ENCODE data around the gene OXSR1. TPM values are rescaled to one million over a fixed set of nuclear protein-coding genes. Genes with fewer than 3 reads are reported as not detected.

The OXSR1 gene
- total RNA-seq, 1 experiment from 2014 or later, result 35.1 TPM

DNA sequence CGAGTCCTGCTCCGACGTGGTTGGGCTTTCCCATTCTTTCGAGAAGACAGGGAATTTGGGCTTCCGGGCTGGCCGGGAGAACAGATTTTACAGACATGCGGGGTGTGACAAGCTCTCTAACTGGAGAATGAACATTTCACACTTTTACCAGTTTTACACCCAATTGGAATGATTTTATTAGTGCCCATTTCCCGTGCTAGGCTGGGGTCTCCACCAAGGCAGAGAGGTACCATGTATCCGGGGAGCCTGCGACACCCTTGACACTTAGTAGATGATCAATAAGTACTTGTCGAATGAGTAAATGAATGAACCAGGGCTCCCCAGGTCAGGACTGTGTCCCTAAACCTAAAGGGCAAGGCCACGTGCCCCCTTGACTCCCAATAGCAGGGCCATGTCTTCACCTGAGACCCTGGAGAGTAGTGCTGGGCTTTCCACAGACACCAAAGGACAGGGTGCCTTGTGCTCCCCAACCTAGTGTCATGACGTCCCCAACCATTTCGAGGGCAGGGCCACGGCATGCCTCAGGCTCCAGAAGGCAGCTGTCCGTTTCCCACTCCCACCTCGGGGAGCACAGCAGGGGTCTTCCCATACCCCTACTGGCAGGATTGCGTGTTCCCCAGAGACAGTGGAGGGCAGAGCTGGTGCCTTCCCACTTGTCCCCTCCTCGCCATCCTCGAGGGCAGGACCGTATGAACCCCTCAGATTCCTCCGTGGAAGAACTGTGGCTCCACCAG, 27.6 kb upstream of the OXSR1 start:
- DNase-seq (ENCODE audit: low read depth, low spot score) (no peak), ATAC-seq (no peak)
- peaks cover 12% of the 10 kb centered on the region for H3K79me2 ChIP-seq (ENCODE audit: insufficient read depth, low read length)
- intact Hi-C loops (cut with micrococcal nuclease), result loop anchor here (2.0 to 10.0 kb wide), 2 partner anchors 27 to 317 kb away; partner anchors contain the start of genes ACVR2B and OXSR1
- peak overlapping the region; percentile 65 for H3K9ac ChIP-seq (ENCODE audit: low read length)
- H3K36me3 ChIP-seq (ENCODE audit: control insufficient read depth in 1 of 2, insufficient read depth in 2 of 2, low read length in 2 of 2), result peaks cover 0 to 4% of the 10 kb centered on the region in 2 experiments; a peak in 1 of 4 replicates
- CTCF ChIA-PET, result interaction anchor here (1.0 to 1.6 kb wide), 3 partner anchors 21 to 27 kb away, joined by 4 to 6 read pairs (median 6); partner anchors contain the start of gene OXSR1
- H3K27me3 ChIP-seq (ENCODE audit: insufficient read depth, low read length), result no peaks in the 10 kb centered on the region
- TSS peak; percentile 88 for BruUV-seq (replicated peaks)
- peak overlapping the region; percentile 87 to 91 for H3K4me3 ChIP-seq (replicated peaks in 1 of 2; ENCODE audit: low read depth in 1 of 2, low read length in 2 of 2)
- H4K20me1 ChIP-seq (ENCODE audit: insufficient read depth), result no peaks in the 10 kb centered on the region
- H3K27ac ChIP-seq (ENCODE audit: low read depth, low read length), result peak overlapping the region; percentile 67
- H3K9me2 ChIP-seq (ENCODE audit: insufficient read depth), result no peaks in the 10 kb centered on the region
- TF ChIP-seq FOSL1 (IDR thresholded peaks at IDR 0.05; ENCODE audit: low read depth), result no peak
- TF ChIP-seq, protein P1, sequence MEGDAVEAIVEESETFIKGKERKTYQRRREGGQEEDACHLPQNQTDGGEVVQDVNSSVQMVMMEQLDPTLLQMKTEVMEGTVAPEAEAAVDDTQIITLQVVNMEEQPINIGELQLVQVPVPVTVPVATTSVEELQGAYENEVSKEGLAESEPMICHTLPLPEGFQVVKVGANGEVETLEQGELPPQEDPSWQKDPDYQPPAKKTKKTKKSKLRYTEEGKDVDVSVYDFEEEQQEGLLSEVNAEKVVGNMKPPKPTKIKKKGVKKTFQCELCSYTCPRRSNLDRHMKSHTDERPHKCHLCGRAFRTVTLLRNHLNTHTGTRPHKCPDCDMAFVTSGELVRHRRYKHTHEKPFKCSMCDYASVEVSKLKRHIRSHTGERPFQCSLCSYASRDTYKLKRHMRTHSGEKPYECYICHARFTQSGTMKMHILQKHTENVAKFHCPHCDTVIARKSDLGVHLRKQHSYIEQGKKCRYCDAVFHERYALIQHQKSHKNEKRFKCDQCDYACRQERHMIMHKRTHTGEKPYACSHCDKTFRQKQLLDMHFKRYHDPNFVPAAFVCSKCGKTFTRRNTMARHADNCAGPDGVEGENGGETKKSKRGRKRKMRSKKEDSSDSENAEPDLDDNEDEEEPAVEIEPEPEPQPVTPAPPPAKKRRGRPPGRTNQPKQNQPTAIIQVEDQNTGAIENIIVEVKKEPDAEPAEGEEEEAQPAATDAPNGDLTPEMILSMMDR (IDR thresholded peaks at IDR 0.05 in 2 of 3, conservative IDR thresholded peaks at IDR 0.05 in 1 of 3; ENCODE audit: borderline replicate concordance in 1 of 3, insufficient read depth in 1 of 3, low read depth in 2 of 3, low read length in 2 of 3), result peak in 2 of 3 experiments; percentile 30 to 35; a peak in 3 of 6 replicates
- peak overlapping the region; percentile 91 for H3K4me2 ChIP-seq (ENCODE audit: low read length)
- no peaks in the 10 kb centered on the region for H3K9me3 ChIP-seq (ENCODE audit: control insufficient read depth in 1 of 2, insufficient read depth in 1 of 2, low read depth in 1 of 2, low read length in 2 of 2)
- peaks cover 32 to 70% of the 10 kb centered on the region in 2 experiments for H3K4me1 ChIP-seq (ENCODE audit: control insufficient read depth in 1 of 2, insufficient read depth in 2 of 2, low read length in 2 of 2)
- POLR2A ChIA-PET, result interaction anchor here (0.8 to 1.4 kb wide), 5 partner anchors 10 to 27 kb away, joined by 3 to 19 read pairs (median 5); partner anchors contain the start of gene OXSR1
- peak overlapping the region; percentile 91 for H2AFZ ChIP-seq (ENCODE audit: low read depth, low read length, poor library complexity, severe bottlenecking)
- RAD21 ChIA-PET (ENCODE audit: low non-redundant PET in 1 of 2, low total read pairs in 2 of 2, uncharacterized antibody in 2 of 2, unreplicated experiment in 2 of 2), result interaction anchor here in 1 of 2 experiments (1.1 kb wide), 1 partner anchor 27 kb away, joined by 3 read pairs; the partner anchor contains the start of gene OXSR1

Measured in HCT116 (cell line).